ENCODE data around the gene HOXB3.
A peak's percentile ranks its signal among the peaks of the same experiment; 100 is the strongest.

HOXB3 gene

GRCh38 chr17:48546924-48547807 is 42.9 kb downstream of the HOXB3 start:
- 0 out of 2 replicates have a peak, but pooled peaks have one; percentile 15 for TF ChIP-seq JUND (IDR thresholded peaks at IDR 0.05; ENCODE audit: low read depth)
- in situ Hi-C loops (cut with HindIII; ENCODE audit: low pct_unique_long_range_greater_than_20kb, low sequenced_read_pairs): no loop called here
- peak; percentile 73 to 90 for DNase-seq (ENCODE audit: low read depth in 1 of 2, low spot score in 1 of 2)

GRCh38 chr17:48546137-48546923 is 43.7 kb downstream of the HOXB3 start:
- peak in 1 of 2 experiments; percentile 73 for DNase-seq (ENCODE audit: low read depth in 1 of 2, low spot score in 1 of 2)
- in situ Hi-C loops (cut with HindIII; ENCODE audit: low pct_unique_long_range_greater_than_20kb, low sequenced_read_pairs): no loop called here
- TF ChIP-seq JUND (IDR thresholded peaks at IDR 0.05; ENCODE audit: low read depth): no peak

GRCh38 chr17:48545539-48545938 is 44.5 kb downstream of the HOXB3 start:
- in situ Hi-C loops (cut with HindIII; ENCODE audit: low pct_unique_long_range_greater_than_20kb, low sequenced_read_pairs): no loop called here
- no peak for DNase-seq (ENCODE audit: low read depth in 1 of 2, low spot score in 1 of 2)
- no peak for TF ChIP-seq JUND (IDR thresholded peaks at IDR 0.05; ENCODE audit: low read depth)

GRCh38 chr17:48545022-48545375 is 45.0 kb downstream of the HOXB3 start, which contains the start of gene HOXB2:
HOXB2 (minus strand) TSS chr17:48545109; CDS start chr17:48544911, 198 bp downstream.
- in situ Hi-C loops (cut with HindIII; ENCODE audit: low pct_unique_long_range_greater_than_20kb, low sequenced_read_pairs): no loop called here
- peak; percentile 67 to 78 for DNase-seq (ENCODE audit: low read depth in 1 of 2, low spot score in 1 of 2)
- TF ChIP-seq JUND (IDR thresholded peaks at IDR 0.05; ENCODE audit: low read depth): no peak

- DNase-seq (ENCODE audit: low read depth in 1 of 2, low spot score in 1 of 2): peak; percentile 69 to 80
- in situ Hi-C loops (cut with HindIII; ENCODE audit: low pct_unique_long_range_greater_than_20kb, low sequenced_read_pairs): no loop called here
- TF ChIP-seq JUND (IDR thresholded peaks at IDR 0.05; ENCODE audit: low read depth): no peak
These were observed 45.6 kb downstream of the HOXB3 start for GRCh38 chr17:48544349-48545021.

GRCh38 chr17:48543854-48544348 is 46.1 kb downstream of the HOXB3 start:
- in situ Hi-C loops (cut with HindIII; ENCODE audit: low pct_unique_long_range_greater_than_20kb, low sequenced_read_pairs): no loop called here
- TF ChIP-seq JUND (IDR thresholded peaks at IDR 0.05; ENCODE audit: low read depth): no peak
- no peak for DNase-seq (ENCODE audit: low read depth in 1 of 2, low spot score in 1 of 2)

- peak; percentile 82 to 91 for DNase-seq (ENCODE audit: low read depth in 1 of 2, low spot score in 1 of 2)
- in situ Hi-C loops (cut with HindIII; ENCODE audit: low pct_unique_long_range_greater_than_20kb, low sequenced_read_pairs): no loop called here
- no peak for TF ChIP-seq JUND (IDR thresholded peaks at IDR 0.05; ENCODE audit: low read depth)
These were observed 46.8 kb downstream of the HOXB3 start for GRCh38 chr17:48543107-48543853.

GRCh38 chr17:48542698-48543106 is 47.3 kb downstream of the HOXB3 start:
- no peak for TF ChIP-seq JUND (IDR thresholded peaks at IDR 0.05; ENCODE audit: low read depth)
- DNase-seq (ENCODE audit: low read depth in 1 of 2, low spot score in 1 of 2): no peak
- in situ Hi-C loops (cut with HindIII; ENCODE audit: low pct_unique_long_range_greater_than_20kb, low sequenced_read_pairs): no loop called here

- in situ Hi-C loops (cut with HindIII; ENCODE audit: low pct_unique_long_range_greater_than_20kb, low sequenced_read_pairs): no loop called here
- DNase-seq (ENCODE audit: low read depth in 1 of 2, low spot score in 1 of 2): peak in 1 of 2 experiments; percentile 68
- no peak for TF ChIP-seq JUND (IDR thresholded peaks at IDR 0.05; ENCODE audit: low read depth)
These were observed 47.9 kb downstream of the HOXB3 start for GRCh38 chr17:48542114-48542656.

GRCh38 chr17:48541577-48542113 is 48.4 kb downstream of the HOXB3 start:
- in situ Hi-C loops (cut with HindIII; ENCODE audit: low pct_unique_long_range_greater_than_20kb, low sequenced_read_pairs): no loop called here
- DNase-seq (ENCODE audit: low read depth in 1 of 2, low spot score in 1 of 2): peak; percentile 61 to 86
- no peak for TF ChIP-seq JUND (IDR thresholded peaks at IDR 0.05; ENCODE audit: low read depth)

- in situ Hi-C loops (cut with HindIII; ENCODE audit: low pct_unique_long_range_greater_than_20kb, low sequenced_read_pairs): no loop called here
- DNase-seq (ENCODE audit: low read depth in 1 of 2, low spot score in 1 of 2): no peak
- TF ChIP-seq JUND (IDR thresholded peaks at IDR 0.05; ENCODE audit: low read depth): no peak
These were observed 48.9 kb downstream of the HOXB3 start for GRCh38 chr17:48541036-48541576.
